GM21360 (cell line): ENCODE results near the gene AVP.
"Not testable (repeated sequence)": the region's sequence is repeated elsewhere in the genome, so short reads cannot be mapped to it uniquely, and the experiment has no call there.

Experiments used
- ATAC-seq: cut with Tn5 transposase; IDR thresholded peaks from one replicate; pipeline ENCODE4 v1.9.1; 2021; ENCODE audit warnings: mild to moderate bottlenecking, moderate library complexity; ENCODE audit not compliant: unreplicated experiment

The AVP gene

DNA sequence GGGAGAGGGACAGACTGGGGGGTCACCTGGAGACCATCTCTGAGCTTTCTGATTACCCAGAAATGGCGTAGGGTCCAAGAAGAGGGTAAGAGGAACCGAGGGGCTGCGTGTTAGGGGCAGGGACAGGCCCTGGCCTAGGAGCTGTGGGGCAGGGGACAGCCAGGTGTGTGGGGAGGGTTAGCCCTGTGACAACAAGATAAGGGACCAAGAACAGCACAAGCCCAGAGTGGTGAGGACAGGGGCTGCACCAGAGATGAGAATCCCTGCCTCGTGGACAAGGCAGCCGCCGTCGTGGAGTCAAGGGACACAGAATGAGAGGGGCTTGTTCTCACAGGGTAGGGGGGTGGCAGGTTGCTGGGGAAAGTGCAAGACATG, 449 bp upstream of the AVP start:
- no peak for ATAC-seq

DNA sequence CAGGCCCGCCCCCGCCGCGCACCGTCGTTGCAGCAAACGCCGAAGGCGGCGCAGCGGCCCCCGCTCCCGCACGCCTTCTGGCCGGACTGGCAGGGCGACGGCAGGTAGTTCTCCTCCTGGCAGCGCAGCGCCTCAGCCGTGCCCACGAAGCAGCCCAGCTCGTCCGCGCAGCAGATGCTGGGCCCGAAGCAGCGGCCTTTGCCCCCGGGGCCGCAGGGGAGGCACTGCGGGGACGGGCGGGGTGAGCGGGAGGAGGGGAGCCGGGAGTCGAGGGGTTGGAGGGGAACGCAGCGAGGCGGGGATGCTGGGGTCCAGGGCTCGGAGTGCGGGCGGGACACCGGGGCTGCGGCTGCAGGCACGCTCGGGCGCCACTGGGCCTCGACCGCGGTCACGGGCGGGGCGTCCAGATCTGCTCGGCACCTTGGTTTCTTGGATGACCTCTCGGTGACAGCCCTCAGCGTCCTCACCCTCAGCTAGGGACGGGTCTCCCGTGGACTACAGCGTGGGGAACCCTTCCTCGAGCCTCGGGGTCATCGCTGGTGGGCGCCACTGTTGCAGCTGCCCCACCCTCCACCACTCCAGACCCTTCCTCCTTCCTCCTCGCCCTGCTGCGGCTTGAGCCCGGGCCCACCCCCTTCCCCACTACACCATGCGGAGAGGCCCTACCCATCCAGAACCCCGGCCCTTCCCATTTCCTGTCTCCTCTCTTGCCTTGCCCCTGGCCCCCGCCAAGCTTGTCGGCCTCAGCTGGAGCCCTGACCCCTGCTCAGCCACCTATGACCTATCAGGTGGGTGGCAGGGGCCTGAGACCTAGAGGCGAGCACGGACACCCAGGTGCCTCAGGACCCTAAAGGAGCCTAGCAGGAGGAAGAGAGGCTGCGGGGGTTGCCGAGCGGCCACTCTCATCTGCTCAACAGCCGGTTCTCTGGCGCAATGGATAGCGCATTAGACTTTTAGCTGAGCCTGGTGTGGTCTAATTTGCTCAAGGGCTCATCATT, 1.3 kb downstream of the AVP start:
- ATAC-seq = no peak

DNA sequence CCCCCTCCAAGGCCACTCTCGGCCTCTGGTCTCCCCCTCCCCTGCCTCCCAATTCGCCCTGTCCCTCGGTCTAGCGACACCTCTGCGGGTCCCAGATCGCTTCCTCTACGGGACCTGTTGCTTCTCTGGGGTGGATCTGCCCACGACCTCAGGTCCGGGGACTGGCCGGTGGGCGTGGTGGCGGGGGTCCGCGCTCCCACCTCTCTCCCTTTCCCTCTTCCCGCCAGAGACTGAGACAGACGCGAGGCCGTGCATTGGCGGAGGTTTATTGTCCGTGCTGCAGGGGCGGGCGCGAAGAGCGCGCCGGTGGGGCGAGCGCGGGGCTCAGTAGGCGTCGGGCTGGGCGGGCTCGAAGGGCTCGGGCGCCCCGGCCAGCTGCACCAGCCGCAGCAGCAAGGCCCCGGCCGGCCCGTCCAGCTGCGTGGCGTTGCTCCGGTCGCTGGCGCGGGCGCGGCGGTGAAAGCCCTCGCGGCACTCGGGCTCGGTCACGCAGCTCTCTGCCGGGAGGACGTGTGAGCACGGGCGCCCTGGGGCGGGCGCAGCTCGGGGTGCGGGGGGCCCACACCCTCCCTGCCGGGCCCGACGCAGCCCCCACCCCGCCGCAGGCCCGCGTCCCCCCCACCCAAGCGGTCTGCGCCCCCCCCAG, 2.1 kb downstream of the AVP start:
- ATAC-seq = no peak

DNA sequence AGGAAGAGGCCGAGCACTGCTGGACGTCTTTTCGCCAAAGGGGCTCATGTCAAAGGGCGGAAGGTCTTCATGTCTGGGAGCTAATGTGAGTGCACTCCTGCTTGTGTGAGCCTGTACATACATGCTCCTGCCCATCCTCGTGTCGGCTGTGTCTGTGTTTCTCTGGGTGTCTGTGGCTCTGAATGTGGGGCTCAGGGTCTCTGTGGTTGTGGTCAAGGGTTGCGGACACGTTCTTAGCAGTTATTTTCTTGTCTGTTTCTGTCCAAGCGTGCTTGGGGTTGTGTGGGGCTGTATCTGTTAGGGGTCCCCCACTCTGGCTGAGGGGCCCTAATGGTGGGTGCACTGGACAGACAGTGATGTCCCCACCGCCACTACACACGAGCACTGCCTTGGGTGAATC, 2.9 kb downstream of the AVP start:
- no peak for ATAC-seq

DNA sequence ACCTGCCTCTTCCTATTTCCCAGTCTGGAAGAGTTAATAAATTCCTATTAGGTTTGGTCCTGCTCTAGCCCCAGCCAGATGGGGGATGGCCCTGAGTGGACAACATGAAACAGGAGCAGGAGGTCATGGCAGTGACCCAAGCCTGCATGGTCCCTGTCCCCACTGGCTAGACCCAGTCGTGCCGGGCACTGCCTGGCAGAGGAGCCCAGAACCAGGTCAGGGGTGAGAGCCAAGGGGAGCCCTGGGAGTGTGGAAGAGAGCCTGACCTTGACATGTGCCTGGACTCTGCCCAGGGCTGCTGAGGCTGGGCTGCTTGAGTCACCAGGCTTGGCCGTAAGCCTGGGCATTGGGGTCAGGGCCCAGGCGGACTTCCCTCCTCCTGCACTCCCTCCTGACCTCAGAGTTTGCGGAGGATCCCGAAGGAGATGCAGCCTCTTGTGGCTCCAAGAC, 3.6 kb downstream of the AVP start:
- ATAC-seq = no peak

DNA sequence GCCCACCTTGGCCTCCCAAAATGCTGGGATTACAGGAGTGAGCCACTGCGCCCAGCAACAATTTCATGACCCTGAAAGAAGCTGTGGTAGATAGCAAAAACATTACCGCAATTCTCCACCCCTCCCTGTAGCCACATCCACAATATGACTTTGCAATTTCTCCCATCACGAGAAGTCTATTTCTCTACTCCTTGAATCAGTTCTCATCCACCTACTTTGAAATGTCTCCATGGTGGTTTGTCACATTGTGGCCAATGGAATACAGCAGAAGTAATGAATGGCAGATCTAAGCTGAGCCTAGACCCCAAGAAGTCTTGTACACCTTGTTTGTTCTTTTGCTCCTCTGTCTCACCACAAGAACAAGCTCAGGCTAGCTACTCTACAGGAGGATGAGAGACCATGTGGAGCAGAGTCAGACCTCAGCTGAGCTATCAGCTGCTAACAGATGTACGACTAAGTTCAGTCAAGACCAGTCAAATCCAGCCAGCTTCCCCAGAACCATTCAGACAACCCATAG, 6.8 kb downstream of the AVP start:
- no peak for ATAC-seq

DNA sequence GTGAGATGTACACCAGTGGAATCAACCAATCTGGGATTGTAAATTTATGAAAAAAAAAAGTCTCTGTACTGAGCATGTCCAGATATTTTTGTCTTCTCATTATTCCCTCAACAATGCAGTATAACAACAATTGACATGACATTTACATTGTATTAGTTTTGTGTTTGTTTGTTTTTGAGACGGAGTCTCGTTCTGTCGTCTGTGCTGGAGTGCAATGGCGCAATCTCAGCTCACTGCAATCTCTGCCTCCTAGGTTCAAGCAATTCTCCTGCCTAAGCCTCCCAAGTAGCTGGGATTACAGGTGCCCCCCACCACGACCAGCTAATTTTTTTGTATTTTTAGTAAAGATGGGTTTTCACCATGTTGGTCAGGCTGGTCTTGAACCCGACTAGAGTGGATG, 9.2 kb downstream of the AVP start:
- not testable (repeated sequence) for ATAC-seq

DNA sequence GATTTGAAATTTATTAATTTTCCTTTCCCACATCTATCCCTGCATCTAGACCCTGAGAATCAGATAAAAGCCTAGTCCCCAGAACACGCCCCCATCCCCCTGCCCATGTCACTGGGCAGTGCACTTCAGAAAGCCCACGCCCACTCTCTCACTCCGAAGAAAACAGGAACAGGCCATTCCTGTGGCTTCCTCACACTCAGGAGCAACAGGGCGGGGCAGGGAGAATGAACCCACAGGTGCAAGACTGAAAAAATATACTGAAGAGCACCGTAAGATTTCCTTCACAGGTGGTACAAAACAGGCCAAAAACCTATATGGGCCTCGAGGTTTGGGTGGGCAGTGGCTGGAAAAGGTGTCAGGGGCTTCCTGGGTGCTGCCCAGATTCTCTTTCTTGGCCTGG, 9.7 kb downstream of the AVP start:
- ATAC-seq = no peak

DNA sequence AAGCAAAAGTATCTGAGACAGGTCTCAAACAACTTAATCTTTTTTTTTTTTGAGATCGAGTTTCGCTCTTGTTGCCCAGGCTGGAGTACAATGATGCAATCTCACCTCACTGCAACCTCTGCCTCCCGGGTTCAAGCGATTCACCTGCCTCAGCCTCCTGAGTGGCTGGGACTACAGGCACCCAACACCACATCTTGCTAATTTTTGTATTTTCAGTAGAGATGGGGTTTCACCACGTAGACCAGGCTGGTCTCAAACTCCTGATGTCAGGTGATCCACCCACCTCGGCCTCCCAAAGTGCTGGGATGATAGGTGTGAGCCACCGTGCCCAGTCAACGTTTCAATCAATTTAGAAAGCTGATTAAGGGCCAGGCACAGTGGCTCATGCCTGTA, 11.3 kb downstream of the AVP start:
- ATAC-seq = not testable (repeated sequence)

DNA sequence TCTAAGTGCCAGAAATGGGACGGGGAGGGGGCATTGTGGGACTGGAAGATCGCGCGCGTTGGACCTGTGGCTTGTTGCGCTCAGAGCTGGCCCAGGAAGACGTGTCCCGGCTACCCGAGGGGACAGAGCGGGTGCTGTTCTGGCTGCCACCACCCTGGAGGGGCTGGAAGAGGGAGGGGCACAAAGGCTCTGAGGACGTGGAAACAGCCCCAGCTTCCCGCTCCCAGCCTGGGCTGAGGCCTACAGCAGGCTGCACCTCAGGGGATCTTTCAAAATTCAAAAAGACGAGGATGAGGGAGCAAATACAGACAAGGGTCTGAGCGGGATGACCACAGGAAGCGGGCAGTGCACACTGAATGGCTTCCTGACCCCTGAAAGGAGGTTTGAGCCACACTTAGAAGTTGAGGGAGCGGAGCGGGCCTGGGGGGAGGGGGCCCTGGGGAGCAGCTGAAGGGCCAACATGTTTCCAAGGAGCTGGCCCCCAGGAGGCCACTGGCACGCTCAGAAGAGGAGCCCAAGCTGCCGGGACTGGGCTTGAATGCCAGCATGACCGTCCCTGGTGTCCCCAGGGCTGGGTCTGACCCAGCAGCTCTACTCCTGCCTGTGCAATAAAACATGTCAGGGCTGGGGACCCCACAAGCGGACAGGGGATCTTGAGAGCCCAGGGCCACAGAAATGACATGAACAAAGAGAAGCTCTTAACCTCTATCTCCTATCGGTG, 11.8 kb downstream of the AVP start:
- no peak for ATAC-seq

DNA sequence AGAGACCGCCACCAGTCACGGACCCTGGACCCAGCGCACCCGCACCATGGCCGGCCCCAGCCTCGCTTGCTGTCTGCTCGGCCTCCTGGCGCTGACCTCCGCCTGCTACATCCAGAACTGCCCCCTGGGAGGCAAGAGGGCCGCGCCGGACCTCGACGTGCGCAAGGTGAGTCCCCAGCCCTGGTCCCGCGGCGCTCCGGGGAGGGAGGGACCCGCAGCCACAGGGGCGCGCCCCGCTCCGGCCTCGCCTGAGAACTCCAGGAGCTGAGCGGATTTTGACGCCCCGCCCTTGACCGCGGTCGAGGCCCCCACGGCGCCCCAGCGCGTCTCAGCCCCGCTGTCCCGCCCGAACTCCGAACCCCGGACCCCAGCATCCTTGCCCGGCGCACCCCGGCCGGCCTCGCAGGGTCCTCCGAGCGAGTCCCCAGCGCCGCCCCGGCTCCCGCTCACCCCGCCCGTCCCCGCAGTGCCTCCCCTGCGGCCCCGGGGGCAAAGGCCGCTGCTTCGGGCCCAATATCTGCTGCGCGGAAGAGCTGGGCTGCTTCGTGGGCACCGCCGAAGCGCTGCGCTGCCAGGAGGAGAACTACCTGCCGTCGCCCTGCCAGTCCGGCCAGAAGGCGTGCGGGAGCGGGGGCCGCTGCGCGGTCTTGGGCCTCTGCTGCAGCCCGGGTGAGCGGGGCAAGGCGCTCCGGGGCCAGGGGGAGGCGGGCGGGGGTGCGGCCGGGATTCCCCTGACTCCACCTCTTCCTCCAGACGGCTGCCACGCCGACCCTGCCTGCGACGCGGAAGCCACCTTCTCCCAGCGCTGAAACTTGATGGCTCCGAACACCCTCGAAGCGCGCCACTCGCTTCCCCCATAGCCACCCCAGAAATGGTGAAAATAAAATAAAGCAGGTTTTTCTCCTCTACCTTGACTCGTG, 12.7 kb downstream of the AVP start, which contains the start of gene OXT:
TSS of gene OXT (plus strand) at position 11 of the 920 bp plus-strand sequence. CDS start at position 47, 36 bp downstream.
- ATAC-seq = no peak

DNA sequence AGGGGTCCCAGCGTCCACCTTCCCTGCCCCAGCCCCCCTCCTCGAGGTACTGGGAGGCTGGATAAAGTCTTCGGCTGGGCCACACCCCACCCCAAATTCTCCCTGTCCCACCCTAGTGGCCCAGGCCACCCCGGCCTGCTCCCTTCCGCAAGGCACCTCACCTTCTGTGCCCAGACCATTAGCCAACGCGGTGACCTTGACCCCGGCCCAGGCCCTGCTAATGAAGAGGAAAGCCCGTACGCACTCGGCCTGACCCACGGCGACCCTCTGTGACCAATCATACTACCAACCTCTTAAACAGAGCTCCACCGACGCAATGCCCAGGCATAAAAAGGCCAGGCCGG, 13.3 kb downstream of the AVP start:
- no peak for ATAC-seq

DNA sequence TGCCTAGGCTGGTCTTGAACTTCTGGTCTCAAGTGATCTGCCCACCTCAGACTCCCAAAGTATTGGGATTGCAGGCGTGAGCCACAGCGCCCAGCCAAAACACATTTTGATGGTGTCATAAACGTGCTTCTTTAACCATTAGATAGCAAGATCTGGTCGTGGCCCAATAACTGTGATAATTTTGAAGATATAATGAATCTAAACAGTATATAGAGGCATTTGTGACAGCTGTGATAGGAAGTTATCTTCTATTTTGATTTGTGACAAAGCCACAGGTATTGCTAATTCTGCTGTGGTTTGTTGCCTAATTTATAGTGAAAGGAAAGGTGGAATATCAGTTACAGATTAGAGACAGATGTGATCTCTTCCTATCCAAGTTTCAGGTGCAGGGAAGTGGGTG, 13.8 kb downstream of the AVP start:
- no peak for ATAC-seq

DNA sequence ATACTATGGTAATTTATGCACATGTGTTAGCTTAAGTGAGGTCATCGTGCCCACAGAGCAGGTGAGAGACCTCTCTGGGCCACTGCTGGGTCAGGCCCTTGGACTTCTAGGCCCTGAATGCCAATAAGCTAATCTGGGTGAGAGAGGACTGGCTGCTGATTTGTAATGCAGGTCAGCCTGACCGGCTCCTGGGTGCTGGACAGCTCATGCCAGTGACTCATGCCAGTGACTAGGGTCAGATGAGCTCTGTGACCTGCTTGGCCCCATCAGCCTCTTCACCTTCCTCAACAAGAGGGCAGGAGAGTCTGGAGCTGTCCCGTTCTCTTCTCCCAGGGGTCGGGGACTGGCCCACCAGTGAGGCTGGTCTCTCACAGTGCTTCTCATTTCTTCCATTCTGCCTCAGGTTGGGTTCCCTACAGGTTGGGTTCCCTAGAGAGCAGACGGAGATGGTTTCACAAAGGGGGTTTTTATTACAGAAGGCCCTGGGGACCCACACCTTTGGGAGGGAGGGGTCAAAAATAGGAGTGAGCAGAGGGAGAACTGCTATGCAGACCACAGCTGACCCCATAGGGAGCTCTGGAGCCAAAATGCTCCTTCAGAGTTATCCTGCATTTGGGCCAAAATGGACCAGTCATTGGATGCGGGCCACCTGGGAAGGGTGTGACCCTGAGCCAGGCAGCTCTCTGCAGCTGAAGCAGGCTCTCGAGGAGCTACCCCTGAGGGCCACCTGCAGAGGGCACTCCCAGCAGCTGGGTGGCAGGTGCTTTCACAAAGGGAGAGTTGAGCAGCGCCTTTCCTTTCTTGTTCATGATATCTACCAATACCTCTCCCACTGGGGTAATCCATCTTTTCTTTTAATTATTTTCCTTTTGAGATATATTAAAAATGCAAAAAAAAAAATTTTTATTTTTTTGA, 15.3 kb downstream of the AVP start:
- ATAC-seq = no peak

DNA sequence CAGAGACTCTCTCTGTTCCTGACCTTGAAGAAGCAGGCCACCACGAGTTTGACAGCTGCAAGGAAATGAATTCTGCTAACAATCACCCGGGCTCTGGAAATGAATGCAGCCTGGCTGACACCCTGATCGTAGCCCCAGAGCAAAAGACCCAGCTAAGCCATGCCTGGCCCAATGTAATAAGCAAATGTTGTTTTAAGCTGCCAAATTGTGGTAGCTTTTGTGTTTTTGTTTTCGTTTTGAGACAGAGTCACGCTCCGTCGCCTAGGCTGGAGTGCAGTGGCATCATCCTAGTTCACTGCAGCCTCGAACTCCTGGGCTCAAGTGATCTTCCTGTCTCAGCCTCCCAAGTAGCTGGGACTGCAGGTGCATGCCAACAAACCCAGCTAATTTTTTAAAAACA, 16.4 kb downstream of the AVP start:
- ATAC-seq = no peak

DNA sequence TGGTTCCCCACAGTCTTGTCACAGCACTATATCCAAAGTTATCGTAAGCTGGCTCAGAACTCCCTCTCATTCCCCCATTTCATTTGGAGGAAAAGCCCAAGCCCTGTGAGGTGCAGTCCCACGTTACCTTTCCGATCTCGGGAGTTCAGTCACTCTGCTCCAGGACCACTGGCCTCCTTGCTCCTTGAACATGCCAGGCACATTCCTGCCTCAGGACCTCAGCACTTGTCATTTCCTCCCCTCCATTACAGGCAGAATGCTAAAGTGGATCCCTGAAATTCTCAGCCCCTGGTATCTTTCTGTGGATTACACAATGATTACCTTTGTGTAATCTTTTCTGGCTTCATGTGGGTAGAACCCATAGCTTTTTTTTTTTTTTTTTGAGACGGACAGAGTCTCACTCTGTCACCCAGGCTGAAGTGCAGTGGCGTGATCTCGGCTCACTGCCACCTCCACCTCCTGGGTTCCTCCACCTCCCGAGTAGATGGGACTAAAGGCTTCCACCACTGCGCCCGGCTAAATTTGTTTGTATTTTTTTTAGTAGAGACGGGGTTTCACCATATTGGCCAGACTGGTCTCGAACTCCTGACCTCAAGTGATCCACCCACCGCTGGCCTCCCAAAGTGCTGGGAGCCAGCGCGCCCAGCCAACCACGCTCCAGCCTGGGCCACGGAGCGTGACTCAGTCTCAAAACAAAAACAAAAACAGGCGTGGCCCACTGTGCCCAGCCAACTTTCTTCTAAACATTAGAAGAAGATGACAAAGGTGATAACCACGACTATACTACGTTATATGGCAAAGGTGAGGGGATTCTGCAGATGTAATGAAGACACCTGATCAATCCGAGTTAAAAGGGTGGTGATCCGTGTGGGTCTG, 17.1 kb downstream of the AVP start:
- ATAC-seq = no peak

DNA sequence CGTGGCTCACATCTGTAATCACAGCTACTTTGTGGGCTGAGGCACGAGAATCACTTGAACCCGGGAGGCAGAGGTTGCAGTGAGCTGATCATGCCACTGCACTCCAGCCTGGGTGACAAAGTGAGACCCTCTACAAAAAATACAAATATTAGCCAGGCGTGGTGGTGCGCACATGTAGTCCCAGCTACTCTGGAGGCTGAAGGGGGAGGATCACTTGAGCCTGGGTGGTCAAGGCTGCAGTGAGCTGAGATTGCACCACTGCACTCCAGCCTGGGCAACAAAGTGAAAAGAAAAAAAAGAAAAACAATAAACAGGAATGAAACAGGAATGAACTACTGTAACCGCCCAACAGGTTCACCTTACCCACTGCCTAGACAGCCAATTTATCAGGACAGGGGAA, 20.4 kb downstream of the AVP start:
- not testable (repeated sequence) for ATAC-seq

DNA sequence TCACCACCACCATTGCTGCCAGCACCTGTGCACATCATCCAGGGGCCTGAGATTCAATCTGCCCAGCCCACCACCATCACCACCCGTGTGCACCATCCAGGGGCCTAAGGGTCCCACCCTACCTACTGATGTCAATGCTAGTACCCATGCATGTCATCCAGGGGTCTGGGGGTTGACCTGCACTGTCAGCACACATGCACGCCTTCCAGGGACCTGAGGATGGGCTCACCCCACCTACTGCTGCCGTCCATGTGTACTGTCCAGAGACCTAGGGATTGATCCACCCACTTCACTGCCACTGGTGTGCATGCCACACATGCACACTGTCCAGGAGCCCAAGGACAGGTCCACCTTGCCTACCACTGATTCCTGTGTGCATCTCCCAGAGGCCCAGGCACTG, 25.0 kb downstream of the AVP start:
- no peak for ATAC-seq
